ENCODE measurements around the gene WDR86.

GRCh38 chr7:151423226-151423625 is 13.4 kb upstream of the WDR86 start:
- TF ChIP-seq CTCF (IDR thresholded peaks at IDR 0.05; ENCODE audit: low read length) (no peak), EZH2 (IDR thresholded peaks at IDR 0.05; ENCODE audit: borderline replicate concordance, low read length) (no peak)
